Limb (tissue), 2 donors: ENCODE results near the gene AGA.

ENCODE experiments used
- DNase-seq, 2 donors: peaks; one replicate each; pipeline ENCODE4 v3.0.0-alpha.2; 2016; ENCODE audit errors: extremely low spot score in 2 of 2

AGA gene

GRCh38 chr4:177441803-177442622, at the start of gene AGA:
Gene AGA, minus strand, starts transcription at chr4:177442437. Its CDS starts 62 bp downstream, at chr4:177442375.
- DNase-seq = peak; percentile 80 to 92

GRCh38 chr4:177492022-177492421, 49.8 kb upstream of the AGA start:
- DNase-seq = no peak

- DNase-seq = no peak
These were observed 48.5 kb upstream of the AGA start for GRCh38 chr4:177490769-177491168.

DNA sequence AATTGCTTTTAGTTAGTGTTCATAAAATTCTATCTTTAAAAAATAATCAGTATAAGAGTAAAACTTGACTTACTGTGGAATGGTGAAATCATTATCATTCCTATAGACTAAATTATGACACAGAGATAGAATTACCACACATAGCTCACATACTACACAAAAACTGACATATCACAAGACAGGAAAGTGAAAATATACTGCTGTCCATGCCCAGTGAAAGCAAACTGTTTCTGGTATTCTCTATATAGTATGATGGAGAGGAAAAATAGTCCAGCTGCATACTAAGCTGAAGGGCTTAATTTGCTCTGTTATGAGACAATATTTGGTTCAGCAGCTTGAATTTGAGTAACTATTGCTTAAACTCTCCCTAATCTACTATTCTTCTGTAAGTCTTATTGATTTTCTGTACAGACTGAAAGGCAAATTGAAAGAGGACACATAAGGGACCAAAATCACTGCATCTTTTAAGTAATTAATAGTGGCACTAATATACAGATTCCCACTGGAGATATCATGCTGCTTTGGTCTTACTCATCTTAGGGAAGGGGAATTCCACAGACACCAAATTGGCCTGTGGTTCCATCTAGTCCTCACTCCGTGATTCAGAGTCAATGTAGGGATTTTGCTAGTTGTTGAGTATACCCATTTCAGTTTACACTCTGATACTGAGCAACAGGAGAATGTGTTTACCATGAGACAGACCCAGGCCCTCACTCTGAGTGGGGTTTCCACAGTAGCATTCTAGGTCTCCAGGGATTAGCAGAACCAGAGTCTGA, 47.4 kb upstream of the AGA start:
- no peak for DNase-seq

- DNase-seq = no peak
These were observed 45.7 kb upstream of the AGA start for GRCh38 chr4:177487977-177488376.

DNA sequence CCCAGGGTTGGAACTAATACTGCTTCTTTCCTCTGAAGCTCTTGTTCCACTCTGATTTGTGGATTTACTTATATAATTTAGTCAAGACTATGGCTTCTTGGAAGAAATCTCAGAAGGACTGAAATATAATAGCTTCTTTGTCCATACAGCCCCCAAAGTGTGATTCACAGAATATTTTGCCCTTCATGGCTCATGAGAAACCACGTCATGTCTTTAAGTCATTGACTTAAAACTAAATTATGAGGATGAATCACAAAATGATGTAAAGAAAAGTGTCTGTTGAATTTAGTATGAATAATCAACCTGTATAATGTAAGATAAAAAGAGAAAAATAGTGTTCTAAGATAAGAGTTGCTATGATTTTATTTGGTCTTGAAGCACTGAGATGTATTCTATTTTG, 43.3 kb upstream of the AGA start:
- no peak for DNase-seq

GRCh38 chr4:177484613-177485021, 42.4 kb upstream of the AGA start:
- DNase-seq = no peak

GRCh38 chr4:177483760-177484159, 41.5 kb upstream of the AGA start:
- no peak for DNase-seq

DNA sequence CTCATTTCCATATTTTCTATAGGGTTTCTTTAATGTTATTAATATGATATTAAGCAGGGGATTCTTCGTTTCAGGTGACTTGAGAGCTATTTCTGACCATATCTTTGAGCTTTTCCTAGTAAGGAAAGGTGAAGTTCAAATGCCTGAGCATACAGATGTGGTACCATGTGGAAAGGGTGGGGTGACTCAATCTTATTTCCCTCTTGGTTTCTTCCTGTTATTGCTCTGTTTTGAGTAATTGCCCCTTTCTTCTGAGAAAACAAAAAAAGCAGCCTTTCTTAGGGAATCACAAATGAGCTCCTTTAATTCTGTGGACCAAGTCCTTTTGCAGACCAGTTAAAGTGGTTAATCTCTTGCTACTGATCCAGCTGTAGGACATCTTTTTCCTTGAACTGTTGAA, 41.0 kb upstream of the AGA start:
- DNase-seq = no peak

GRCh38 chr4:177482367-177482766, 40.1 kb upstream of the AGA start:
- DNase-seq = no peak

DNA sequence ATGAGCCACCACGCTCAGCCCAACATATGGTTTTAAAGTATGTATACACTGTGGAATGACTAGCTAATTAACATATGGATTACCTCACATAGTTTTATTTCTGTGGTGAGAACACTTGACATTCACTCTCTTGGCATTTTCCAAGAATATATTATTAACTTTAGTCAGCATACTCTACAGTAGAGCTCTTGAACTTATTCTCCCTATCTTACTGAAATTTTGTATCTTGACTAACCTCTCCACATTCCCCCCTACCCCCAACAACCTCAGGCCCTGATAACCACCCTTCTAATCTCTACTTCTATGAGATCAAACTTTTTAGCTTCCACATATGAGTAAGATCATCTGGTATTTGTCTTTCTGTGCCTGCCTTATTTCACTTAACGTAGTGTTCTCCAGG, 38.6 kb upstream of the AGA start:
- DNase-seq = no peak

DNA sequence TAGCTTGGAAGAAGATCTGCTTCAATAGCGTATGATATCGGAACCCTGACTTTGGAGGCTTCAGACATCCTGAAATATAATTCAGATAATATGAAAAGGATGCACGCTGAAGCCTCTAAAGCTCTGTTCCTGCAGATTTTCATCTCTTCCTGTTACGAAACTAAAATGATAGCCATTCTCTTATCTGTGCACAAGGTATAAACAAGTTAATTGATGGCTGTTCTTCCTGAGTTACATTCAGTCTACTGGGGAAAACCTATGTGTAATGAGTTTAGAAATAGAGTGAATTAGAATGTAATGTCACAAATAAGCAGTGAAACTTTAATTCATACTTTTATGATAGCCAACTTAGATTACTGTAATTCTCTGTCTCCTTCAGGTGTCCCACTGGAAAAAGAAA, 36.8 kb upstream of the AGA start:
- no peak for DNase-seq

DNA sequence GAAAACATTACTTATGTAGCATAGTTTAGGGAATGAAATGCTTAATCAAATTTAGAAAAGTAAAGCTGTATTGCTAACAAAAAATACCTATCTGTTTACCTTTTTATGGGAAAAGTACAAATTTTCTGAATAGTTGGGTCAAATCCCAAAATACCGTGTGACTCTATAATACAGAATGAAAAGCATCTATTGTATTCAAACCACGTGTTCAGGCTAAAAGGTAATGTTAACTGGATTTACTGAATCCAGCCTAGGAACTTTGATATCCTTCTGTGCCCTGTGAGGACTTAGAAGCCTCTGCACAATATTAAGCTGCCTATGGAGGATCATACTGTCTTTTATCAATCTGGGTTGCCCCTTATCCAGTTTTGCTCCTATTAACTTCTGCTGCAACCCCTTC, 36.3 kb upstream of the AGA start:
- DNase-seq = no peak

DNA sequence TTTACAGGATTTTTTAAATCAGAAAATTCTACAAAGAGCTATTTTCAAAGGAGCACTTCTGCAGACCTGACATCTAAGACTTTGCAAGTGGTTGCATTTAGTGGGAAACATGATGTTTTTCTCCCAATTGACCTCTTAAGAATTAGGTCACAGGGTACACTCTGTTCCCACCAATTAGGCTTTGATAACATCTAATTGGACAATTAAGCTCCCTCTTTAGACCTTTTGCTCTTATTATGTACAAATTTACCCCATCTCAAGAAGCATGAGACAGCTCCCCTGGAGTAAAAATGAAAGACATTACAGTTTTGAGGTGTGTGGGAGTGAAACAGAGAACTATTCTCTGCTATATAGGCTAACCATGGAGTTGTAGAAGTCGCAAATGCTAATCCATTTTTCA, 31.8 kb upstream of the AGA start:
- DNase-seq = no peak

GRCh38 chr4:177464026-177464425, 21.8 kb upstream of the AGA start:
- DNase-seq = no peak

GRCh38 chr4:177461606-177462005, 19.4 kb upstream of the AGA start:
- no peak for DNase-seq

- DNase-seq = no peak
These were observed 18.2 kb upstream of the AGA start for GRCh38 chr4:177460460-177460859.

DNA sequence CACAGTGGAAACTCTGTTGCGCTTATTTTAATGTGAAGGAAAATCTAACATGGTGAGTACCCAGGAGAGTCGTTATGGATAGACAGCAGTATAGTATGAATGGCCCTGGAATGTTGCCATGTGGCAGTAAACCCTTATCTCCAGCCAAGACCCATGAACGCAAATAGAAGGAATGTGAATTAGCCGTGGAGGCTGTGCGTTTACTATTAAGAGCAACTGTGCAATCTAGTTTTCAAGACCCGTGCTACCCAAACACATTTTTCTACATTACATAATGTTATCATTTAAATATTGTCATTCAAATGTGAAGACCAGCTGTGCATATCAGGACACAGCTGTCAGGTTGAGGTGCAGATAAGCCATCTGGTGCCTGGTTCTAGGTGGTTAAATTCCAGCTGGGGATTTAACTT, 13.3 kb upstream of the AGA start:
- peak in 1 of 2 donors; percentile 75 for DNase-seq

GRCh38 chr4:177453116-177453515, 10.9 kb upstream of the AGA start:
- no peak for DNase-seq

- no peak for DNase-seq
These were observed 8.9 kb upstream of the AGA start for GRCh38 chr4:177451108-177451500.

DNA sequence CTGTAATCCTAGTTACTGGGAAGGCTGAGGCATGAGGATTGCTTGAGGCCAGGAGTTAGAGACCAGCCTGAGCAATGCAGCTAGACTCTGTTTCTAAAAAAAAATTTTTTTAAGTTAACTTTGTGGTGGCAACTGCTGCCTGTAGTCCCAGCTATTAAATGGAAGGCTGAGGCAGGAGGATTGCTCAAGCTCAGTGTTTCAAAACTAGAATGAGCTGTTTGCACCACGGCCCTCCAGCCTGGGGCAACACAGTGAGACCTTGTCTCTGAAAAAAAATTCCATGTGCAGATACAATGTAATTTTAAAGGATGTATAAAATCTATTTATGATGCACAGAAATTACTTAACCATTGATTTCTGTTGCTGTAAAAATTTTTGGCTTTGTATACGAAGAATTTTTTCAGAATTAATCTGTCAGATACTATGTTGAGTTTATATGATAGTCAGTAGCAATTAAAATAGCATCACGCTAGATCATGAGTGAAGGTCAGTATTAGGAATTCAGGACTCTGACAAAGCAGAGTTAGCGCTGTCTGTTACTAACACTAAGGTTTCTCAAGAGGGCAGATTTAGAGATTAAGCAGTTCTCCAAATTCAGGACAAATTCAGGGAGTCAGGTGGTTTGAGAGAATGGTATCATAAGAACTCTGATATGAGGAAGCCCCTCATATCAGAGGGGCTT, 8.3 kb upstream of the AGA start:
- no peak for DNase-seq

GRCh38 chr4:177448850-177449249, 6.6 kb upstream of the AGA start:
- no peak for DNase-seq
